ENCODE measurements around the gene PIKFYVE. TPM values are rescaled to one million over a fixed set of nuclear protein-coding genes. Genes with fewer than 3 reads are reported as not detected.

PIKFYVE gene
- total and polyA plus RNA-seq, 10 of the 15 experiments (the other 5 are each of a cell fraction or from before 2014, with no cell fraction given) = 5.2 to 41.7 (median 19.6) TPM

- no peak for TF ChIP-seq BMI1 (IDR thresholded peaks at IDR 0.05; ENCODE audit: borderline replicate concordance)
- TF ChIP-seq, protein P1, sequence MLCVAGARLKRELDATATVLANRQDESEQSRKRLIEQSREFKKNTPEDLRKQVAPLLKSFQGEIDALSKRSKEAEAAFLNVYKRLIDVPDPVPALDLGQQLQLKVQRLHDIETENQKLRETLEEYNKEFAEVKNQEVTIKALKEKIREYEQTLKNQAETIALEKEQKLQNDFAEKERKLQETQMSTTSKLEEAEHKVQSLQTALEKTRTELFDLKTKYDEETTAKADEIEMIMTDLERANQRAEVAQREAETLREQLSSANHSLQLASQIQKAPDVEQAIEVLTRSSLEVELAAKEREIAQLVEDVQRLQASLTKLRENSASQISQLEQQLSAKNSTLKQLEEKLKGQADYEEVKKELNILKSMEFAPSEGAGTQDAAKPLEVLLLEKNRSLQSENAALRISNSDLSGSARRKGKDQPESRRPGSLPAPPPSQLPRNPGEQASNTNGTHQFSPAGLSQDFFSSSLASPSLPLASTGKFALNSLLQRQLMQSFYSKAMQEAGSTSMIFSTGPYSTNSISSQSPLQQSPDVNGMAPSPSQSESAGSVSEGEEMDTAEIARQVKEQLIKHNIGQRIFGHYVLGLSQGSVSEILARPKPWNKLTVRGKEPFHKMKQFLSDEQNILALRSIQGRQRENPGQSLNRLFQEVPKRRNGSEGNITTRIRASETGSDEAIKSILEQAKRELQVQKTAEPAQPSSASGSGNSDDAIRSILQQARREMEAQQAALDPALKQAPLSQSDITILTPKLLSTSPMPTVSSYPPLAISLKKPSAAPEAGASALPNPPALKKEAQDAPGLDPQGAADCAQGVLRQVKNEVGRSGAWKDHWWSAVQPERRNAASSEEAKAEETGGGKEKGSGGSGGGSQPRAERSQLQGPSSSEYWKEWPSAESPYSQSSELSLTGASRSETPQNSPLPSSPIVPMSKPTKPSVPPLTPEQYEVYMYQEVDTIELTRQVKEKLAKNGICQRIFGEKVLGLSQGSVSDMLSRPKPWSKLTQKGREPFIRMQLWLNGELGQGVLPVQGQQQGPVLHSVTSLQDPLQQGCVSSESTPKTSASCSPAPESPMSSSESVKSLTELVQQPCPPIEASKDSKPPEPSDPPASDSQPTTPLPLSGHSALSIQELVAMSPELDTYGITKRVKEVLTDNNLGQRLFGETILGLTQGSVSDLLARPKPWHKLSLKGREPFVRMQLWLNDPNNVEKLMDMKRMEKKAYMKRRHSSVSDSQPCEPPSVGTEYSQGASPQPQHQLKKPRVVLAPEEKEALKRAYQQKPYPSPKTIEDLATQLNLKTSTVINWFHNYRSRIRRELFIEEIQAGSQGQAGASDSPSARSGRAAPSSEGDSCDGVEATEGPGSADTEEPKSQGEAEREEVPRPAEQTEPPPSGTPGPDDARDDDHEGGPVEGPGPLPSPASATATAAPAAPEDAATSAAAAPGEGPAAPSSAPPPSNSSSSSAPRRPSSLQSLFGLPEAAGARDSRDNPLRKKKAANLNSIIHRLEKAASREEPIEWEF (IDR thresholded peaks at IDR 0.05; ENCODE audit: insufficient replicate concordance, low read depth, low read length) = peak; percentile 87
- TF ChIP-seq RFX5 (IDR thresholded peaks at IDR 0.05; ENCODE audit: low read depth, low read length) = 0 out of 2 replicates have a peak, but pooled peaks have one; percentile 44
- no peak; the same call in 1 of the 2 replicates for TF ChIP-seq SREBF1 (IDR thresholded peaks at IDR 0.05; ENCODE audit: low read length)
- no peak for TF ChIP-seq KDM1A (IDR thresholded peaks at IDR 0.05; ENCODE audit: borderline replicate concordance)
- TF ChIP-seq BHLHE40 (IDR thresholded peaks at IDR 0.05; ENCODE audit: borderline replicate concordance in 1 of 2, low read depth in 2 of 2, low read length in 1 of 2) = peak; percentile 93 to 96
- no peak for TF ChIP-seq SUPT20H (IDR thresholded peaks at IDR 0.05; ENCODE audit: borderline replicate concordance, control insufficient read depth, low read depth, low read length)
- TF ChIP-seq MTA3 (IDR thresholded peaks at IDR 0.05; ENCODE audit: borderline replicate concordance, low read length) = no peak
- no peak for TF ChIP-seq CHD4 (IDR thresholded peaks at IDR 0.05)
- no peak for TF ChIP-seq CHD2 (IDR thresholded peaks at IDR 0.05; ENCODE audit: borderline replicate concordance, low read depth, low read length)
- TF ChIP-seq, protein P2, sequence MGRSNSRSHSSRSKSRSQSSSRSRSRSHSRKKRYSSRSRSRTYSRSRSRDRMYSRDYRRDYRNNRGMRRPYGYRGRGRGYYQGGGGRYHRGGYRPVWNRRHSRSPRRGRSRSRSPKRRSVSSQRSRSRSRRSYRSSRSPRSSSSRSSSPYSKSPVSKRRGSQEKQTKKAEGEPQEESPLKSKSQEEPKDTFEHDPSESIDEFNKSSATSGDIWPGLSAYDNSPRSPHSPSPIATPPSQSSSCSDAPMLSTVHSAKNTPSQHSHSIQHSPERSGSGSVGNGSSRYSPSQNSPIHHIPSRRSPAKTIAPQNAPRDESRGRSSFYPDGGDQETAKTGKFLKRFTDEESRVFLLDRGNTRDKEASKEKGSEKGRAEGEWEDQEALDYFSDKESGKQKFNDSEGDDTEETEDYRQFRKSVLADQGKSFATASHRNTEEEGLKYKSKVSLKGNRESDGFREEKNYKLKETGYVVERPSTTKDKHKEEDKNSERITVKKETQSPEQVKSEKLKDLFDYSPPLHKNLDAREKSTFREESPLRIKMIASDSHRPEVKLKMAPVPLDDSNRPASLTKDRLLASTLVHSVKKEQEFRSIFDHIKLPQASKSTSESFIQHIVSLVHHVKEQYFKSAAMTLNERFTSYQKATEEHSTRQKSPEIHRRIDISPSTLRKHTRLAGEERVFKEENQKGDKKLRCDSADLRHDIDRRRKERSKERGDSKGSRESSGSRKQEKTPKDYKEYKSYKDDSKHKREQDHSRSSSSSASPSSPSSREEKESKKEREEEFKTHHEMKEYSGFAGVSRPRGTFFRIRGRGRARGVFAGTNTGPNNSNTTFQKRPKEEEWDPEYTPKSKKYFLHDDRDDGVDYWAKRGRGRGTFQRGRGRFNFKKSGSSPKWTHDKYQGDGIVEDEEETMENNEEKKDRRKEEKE (IDR thresholded peaks at IDR 0.05) = no peak
- peak; percentile 41 for TF ChIP-seq BCL3 (IDR thresholded peaks at IDR 0.05; ENCODE audit: borderline replicate concordance, insufficient read depth, low read depth, low read length, poor library complexity, severe bottlenecking)
- TF ChIP-seq GABPA (IDR thresholded peaks at IDR 0.05; ENCODE audit: low read depth) = peak; percentile 73; the same call in 1 of the 2 replicates
- TF ChIP-seq, protein P3, sequence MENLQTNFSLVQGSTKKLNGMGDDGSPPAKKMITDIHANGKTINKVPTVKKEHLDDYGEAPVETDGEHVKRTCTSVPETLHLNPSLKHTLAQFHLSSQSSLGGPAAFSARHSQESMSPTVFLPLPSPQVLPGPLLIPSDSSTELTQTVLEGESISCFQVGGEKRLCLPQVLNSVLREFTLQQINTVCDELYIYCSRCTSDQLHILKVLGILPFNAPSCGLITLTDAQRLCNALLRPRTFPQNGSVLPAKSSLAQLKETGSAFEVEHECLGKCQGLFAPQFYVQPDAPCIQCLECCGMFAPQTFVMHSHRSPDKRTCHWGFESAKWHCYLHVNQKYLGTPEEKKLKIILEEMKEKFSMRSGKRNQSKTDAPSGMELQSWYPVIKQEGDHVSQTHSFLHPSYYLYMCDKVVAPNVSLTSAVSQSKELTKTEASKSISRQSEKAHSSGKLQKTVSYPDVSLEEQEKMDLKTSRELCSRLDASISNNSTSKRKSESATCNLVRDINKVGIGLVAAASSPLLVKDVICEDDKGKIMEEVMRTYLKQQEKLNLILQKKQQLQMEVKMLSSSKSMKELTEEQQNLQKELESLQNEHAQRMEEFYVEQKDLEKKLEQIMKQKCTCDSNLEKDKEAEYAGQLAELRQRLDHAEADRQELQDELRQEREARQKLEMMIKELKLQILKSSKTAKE (IDR thresholded peaks at IDR 0.05; ENCODE audit: low read depth, poor library complexity, severe bottlenecking) = peak; percentile 30
- TF ChIP-seq JUND (IDR thresholded peaks at IDR 0.05; ENCODE audit: low read depth, low read length) = no peak
These were observed at the start of gene PIKFYVE (continued) for GRCh38 chr2:208265801-208266552.

All from GM12878 (cell line).